ENCODE data around the gene MS4A6E.

Gene MS4A6E

DNA sequence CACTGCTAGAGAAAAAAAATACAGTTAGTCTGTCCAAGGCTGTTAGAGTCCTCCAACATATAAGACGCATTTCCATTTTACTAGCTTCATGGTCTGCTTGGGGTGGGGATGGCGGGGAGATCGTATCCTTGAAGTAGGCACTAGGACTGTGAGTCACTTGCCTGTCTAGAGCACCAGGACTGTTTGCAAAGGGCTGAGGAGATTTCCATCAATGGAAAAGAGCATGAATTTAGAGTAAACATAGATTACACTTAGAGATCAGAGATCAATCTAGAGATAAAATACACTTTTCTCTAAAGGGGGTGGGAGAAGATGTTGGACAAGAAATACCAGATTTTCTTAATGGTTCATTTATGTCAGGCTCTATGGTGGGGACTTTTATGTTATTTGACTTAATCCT is 49.5 kb downstream of the MS4A6E start:
- DNase-seq = no peak

DNA sequence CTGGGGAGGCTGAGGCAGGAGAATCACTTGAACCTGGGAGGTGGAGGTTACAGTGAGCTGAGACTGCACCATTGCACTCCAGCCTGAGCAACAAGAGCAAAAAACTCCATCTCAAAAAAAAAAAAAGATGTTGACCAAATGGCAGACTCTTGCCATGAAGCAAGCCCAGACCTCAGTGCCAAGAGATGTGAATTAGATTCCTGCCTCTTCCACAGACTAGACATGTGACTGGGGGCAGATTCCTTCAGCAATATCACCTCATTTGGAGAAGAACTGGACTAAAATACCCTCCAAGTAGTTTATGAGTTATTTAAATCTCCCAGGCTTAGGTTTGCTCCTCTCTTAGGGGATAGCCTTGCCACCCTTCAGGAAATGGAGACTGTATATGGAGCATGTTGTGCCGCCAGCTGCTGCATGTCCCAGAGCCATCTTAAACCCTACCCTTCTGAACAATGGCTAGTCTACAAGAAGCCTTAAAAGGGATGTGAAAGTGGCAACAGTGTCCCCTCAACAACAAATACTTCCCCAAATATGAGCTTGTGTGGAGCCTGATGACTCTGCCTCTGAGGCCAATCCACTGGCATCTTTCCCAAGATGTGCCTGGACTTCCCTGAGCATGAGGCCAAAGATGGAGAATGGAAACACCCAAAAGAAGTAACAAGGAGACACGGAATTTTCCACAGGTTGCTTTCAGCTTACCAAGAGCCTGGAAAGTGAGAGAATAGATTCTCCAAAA is 50.5 kb downstream of the MS4A6E start:
- no peak for DNase-seq

DNA sequence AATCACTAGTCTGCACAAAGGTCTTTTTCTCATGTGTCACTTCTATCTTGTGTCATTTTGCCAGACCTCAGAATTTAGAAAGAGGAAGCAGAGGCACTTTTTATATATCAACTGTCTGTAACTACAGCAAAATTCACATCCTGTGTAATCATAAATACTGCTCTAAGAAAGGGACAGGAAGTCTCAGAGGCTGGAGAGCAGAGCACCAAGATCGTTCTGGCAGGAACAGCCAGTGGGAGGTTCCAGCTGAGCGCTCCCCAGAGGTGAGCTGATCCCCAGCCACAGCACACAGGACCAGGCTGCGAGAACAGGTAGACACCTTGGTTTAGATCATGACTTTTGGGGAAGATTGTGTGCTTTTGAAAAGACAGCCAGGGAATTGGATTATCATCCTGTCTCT is 51.3 kb downstream of the MS4A6E start, which contains the start of gene MS4A7:
TSS of gene MS4A7 (plus strand) at position 179 of the 400 bp plus-strand sequence. CDS start 4,610 bp downstream, outside the sequence.
- no peak for DNase-seq

GRCh38 chr11:60389279-60389910 is 62.3 kb downstream of the MS4A6E start:
- no peak for DNase-seq

DNA sequence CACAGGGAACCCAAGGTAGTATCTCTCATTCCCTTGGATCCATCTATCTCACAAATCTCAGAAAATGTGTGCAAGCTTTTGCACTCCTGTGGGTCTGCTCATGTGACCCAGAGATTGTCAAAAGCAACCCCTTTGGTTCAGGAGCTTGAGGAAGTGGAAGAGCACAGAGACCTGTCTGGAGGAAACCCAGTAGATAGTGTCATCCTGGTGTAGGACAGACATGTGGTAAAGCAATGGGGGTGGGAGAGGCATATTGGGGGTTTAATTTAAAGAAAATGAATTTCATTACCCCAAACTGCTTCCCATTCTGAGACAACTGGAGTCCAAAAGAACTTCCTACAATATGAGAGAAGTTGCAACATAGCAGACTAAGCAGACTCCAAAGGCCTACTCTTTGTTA is 63.4 kb downstream of the MS4A6E start:
- no peak for DNase-seq
